HepG2 (cell line): ENCODE measurements around the gene REC114. TPM values are rescaled to one million over a fixed set of nuclear protein-coding genes. Genes with fewer than 3 reads are reported as not detected.
"Not testable (repeated sequence)": the region's sequence is repeated elsewhere in the genome, so short reads cannot be mapped to it uniquely, and the experiment has no call there.

Source experiments
- ATAC-seq: fragments of 200-7000 bp; cut with Tn5 transposase; 3 replicates; pipeline ENCODE4 v1.9.1; 2020; ENCODE audit warnings: mild to moderate bottlenecking, moderate library complexity
- BruUV-seq: library from RNA; stranded (reverse); fragments of 400-500 nt; replicated peaks from 2 replicates; lab custom pipeline; 2021; lab: Mats Ljungman, UMichigan
- CTCF ChIA-PET: fragments of 300-600 bp; formaldehyde crosslinking; extraction: SDS; loops from one replicate; lab custom pipeline; 2021; ENCODE audit warnings: low total read pairs, inconsistent platforms, low intra/inter-chr PET ratio; lab: Yijun Ruan, JAX
- POLR2A ChIA-PET: fragments of 350-600 bp; sonication (Branson Sonifier 250); formaldehyde crosslinking; loops from one replicate; lab custom pipeline; 2020; ENCODE audit warnings: antibody characterized with exemption, inconsistent platforms; lab: Yijun Ruan, JAX
- DNase-seq: peaks from one replicate; pipeline ENCODE4 v3.0.0-alpha.2; 2015; ENCODE audit warnings: low spot score
- FAIRE-seq: peaks from 3 replicates; lab custom pipeline; 2011; peaks lifted over from hg19 to GRCh38; lab: Jason Lieb, UNC
- H2AFZ ChIP-seq: one replicate; pipeline ENCODE4 v1.6.1; 2011; ENCODE audit warnings: low read length, inconsistent platforms
- H3K27ac ChIP-seq: fragments of 300-600 bp; 3 replicates; pipeline ENCODE4 v1.8.0; 2011; ENCODE audit warnings: mixed run types, mild to moderate bottlenecking, mixed read lengths, low read length, inconsistent platforms; ENCODE audit not compliant: insufficient read depth; ENCODE audit errors: extremely low read length
- H3K27me3 ChIP-seq, 2 experiments: fragments of 200-600 bp in 1 of 2; 2 replicates in 1 of 2; 3 replicates in 1 of 2; pipeline versions ENCODE4 v1.6.0 to v1.8.0; 2011; ENCODE audit warnings: low read length in 2 of 2, mild to moderate bottlenecking in 2 of 2, moderate library complexity in 2 of 2, inconsistent platforms in 1 of 2; ENCODE audit not compliant: insufficient read depth in 2 of 2, control insufficient read depth in 1 of 2
- H3K36me3 ChIP-seq, 2 experiments: fragments of 200-600 bp in 1 of 2; replicated peaks in 1 of 2; 2 replicates in 1 of 2; 3 replicates in 1 of 2; pipeline versions ENCODE4 v1.5.1 to v1.8.0; 2011; ENCODE audit warnings: low read length in 2 of 2, inconsistent platforms in 1 of 2; ENCODE audit not compliant: insufficient read depth in 2 of 2, control insufficient read depth in 1 of 2
- H3K4me1 ChIP-seq: 2 replicates; pipeline ENCODE4 v1.5.1; 2012; ENCODE audit warnings: low read length, inconsistent platforms; ENCODE audit not compliant: insufficient read depth
- H3K4me2 ChIP-seq: 2 replicates; pipeline ENCODE4 v1.6.0; 2011; ENCODE audit warnings: low read depth, low read length, inconsistent platforms
- H3K4me3 ChIP-seq, 3 experiments: fragments of 200-600 bp in 1 of 3; sonication (generic), shearing (Covaris generic) in 1 of 3; replicated peaks in 1 of 3; 2 replicates each; pipeline ENCODE4 v1.5.1; 2011 to 2016; ENCODE audit warnings: low read length in 3 of 3, inconsistent platforms in 2 of 3, low read depth in 2 of 3, mild to moderate bottlenecking in 2 of 3, control low read depth in 1 of 3, mixed read lengths in 1 of 3; ENCODE audit not compliant: insufficient read depth in 1 of 3
- H3K79me2 ChIP-seq: one replicate; pipeline ENCODE4 v1.6.1; 2011; ENCODE audit warnings: low read length, inconsistent platforms; ENCODE audit not compliant: insufficient read depth
- H3K9ac ChIP-seq: 2 replicates; pipeline ENCODE4 v1.6.0; 2011; ENCODE audit warnings: mild to moderate bottlenecking, low read depth, low read length, inconsistent platforms; ENCODE audit not compliant: insufficient read depth
- H3K9me3 ChIP-seq: 2 replicates; pipeline ENCODE4 v1.5.1; 2012; ENCODE audit warnings: mild to moderate bottlenecking, low read length
- H4K20me1 ChIP-seq: 2 replicates; pipeline ENCODE4 v1.6.0; 2011; ENCODE audit warnings: inconsistent platforms, mild to moderate bottlenecking, low read length, moderate library complexity; ENCODE audit not compliant: insufficient read depth
- BHLHE40 ChIP-seq: IDR thresholded peaks from 2 replicates; pipeline ENCODE4 v1.6.1; 2011; ENCODE audit warnings: low read length, improper control_type of control experiment
- GATA4 ChIP-seq: sonication (generic); IDR thresholded peaks from 2 replicates; pipeline ENCODE4 v1.6.1; 2016; ENCODE audit warnings: antibody characterized with exemption, low read depth, borderline replicate concordance
- LCORL ChIP-seq, 2 experiments: fragments of 450-650 bp in 1 of 2; sonication (generic) in 1 of 2; formaldehyde crosslinking in 1 of 2; IDR thresholded peaks; 2 replicates each; pipeline versions ENCODE4 v1.5.0 to v1.6.1; 2017 to 2020; ENCODE audit warnings: antibody characterized with exemption in 1 of 2, missing genetic modification reagents in 1 of 2
- PHB2 ChIP-seq: fragments of 450-650 bp; IDR thresholded peaks from 2 replicates; pipeline ENCODE4 v1.6.1; 2018; ENCODE audit not compliant: partially characterized antibody
- RFX3 ChIP-seq: IDR thresholded peaks from 2 replicates; pipeline ENCODE4 v1.6.1; 2016; ENCODE audit warnings: missing biosample characterization, missing genetic modification reagents
- SALL1 ChIP-seq: sonication (generic); formaldehyde crosslinking; IDR thresholded peaks from 2 replicates; pipeline ENCODE4 v1.8.0; 2022; ENCODE audit warnings: mild to moderate bottlenecking, missing genetic modification reagents
- ZBTB14 ChIP-seq: sonication (generic); formaldehyde crosslinking; IDR thresholded peaks from 2 replicates; pipeline ENCODE4 v1.4.0; 2020; ENCODE audit warnings: missing genetic modification reagents
- ZFP41 ChIP-seq: sonication (generic); formaldehyde crosslinking; IDR thresholded peaks from 2 replicates; pipeline ENCODE4 v1.4.0; 2020; ENCODE audit warnings: mild to moderate bottlenecking, missing genetic modification reagents, borderline replicate concordance
- ZNF234 ChIP-seq: sonication (generic); formaldehyde crosslinking; conservative IDR thresholded peaks from 2 replicates; pipeline ENCODE4 v1.5.1; 2020; ENCODE audit warnings: mild to moderate bottlenecking, missing genetic modification reagents
- ZNF574 ChIP-seq: sonication (generic); formaldehyde crosslinking; IDR thresholded peaks from 2 replicates; pipeline ENCODE4 v1.4.0; 2020; ENCODE audit warnings: missing genetic modification reagents
- ZNF749 ChIP-seq: sonication (generic); formaldehyde crosslinking; IDR thresholded peaks from 2 replicates; pipeline ENCODE4 v1.8.0; 2022; ENCODE audit warnings: mild to moderate bottlenecking, missing genetic modification reagents, moderate library complexity, borderline replicate concordance
- WGBS: methylation state at CpG from one replicate; pipeline ENCODE4 v1.1.6; 2017; ENCODE audit warnings: low lambda C conversion rate; 5-methylcytosine and 5-hydroxymethylcytosine counted together
- in situ Hi-C: cut with HindIII; loops from 2 replicates; pipeline ENCODE4 v1.10.0; 2017; ENCODE audit warnings: low pct_unique_long_range_greater_than_20kb; ENCODE audit not compliant: extremely low pct_ligation_motif_present
- intact Hi-C: fragments of 100-400 bp; cut with micrococcal nuclease; formaldehyde crosslinking; loops from one replicate; pipeline ENCODE4 v1.10.0; 2022; ENCODE audit not compliant: unreplicated experiment
- polyA plus RNA-seq, 8 experiments: library from polyadenylated mRNA; depleted of rRNA in 3 of 8; stranded (reverse) in 7 of 8; unstranded in 1 of 8; fragments of >200 nt; fragmentation: Illumina TruSeq in 4 of 8; extraction: Trizol in 4 of 8; gene quantifications; 2 replicates each; pipeline versions ENCODE4 v1.2.1 to v1.2.3, GENCODE V29; 2011 to 2016; ENCODE audit warnings: low read depth in 4 of 8, missing spikeins in 1 of 8, mixed read lengths in 1 of 8; ENCODE audit not compliant: insufficient read depth in 1 of 8
- total RNA-seq, 5 experiments: library from RNA; depleted of rRNA; stranded (reverse); fragments of >200 nt; fragmentation: Illumina TruSeq; extraction: Trizol; gene quantifications; 2 replicates each; pipeline ENCODE4 v1.2.3, GENCODE V29; 2016; ENCODE audit warnings: low read depth in 1 of 5

REC114 gene
- total and polyA plus RNA-seq, 2 of the 13 experiments (the other 11 are each of a cell fraction or from before 2014, with no cell fraction given): not detected

DNA sequence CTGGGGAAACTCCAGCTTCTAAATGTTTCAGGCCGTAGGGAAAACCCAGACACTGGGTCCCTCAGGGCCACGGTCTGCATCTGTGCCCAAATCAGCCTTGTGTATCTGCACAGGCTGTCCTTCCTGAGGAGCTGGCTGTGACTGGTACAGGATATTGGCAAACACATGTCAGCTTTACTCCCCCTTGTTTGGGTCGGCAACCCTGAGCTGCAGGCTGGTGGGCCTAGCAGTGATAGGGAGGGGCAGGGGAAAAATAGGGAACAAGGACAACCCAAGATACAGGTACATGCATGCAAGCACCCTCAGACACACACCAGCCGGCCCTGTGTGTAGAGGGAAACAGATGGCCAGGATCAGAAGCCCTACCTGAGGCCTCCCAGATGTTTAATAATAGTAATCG is 45.5 kb upstream of the REC114 start (continued):
- no peak for TF ChIP-seq ZNF574 (CRISPR knock-in tag)
- TF ChIP-seq RFX3: no peak
- TF ChIP-seq ZBTB14 (CRISPR knock-in tag): no peak
- TF ChIP-seq PHB2: no peak
- no peak for TF ChIP-seq LCORL (IDR thresholded peaks at IDR 0.05)
- TF ChIP-seq LCORL (CRISPR knock-in tag; IDR thresholded peaks at IDR 0.05): no peak
- TF ChIP-seq ZNF749 (CRISPR knock-in tag): no peak

GRCh38 chr15:73398861-73399260 is 44.1 kb upstream of the REC114 start:
- Histone ChIP-seq H3K27me3 (peaks cover 0 to 11% of the 10 kb centered on the region in 2 experiments; a peak in 2 of 5 replicates), H4K20me1 (no peaks in the 10 kb centered on the region), H3K9ac (no peak overlapping the region), H3K36me3 (no peaks in the 10 kb centered on the region), H3K4me2 (no peak overlapping the region), H3K4me1 (no peaks in the 10 kb centered on the region), H3K27ac (no peak overlapping the region), H3K79me2 (no peaks in the 10 kb centered on the region), H2AFZ (no peak overlapping the region), H3K4me3 (no peak overlapping the region), H3K9me3 (no peaks in the 10 kb centered on the region)
- TF ChIP-seq BHLHE40 (no peak), SALL1 (CRISPR knock-in tag) (no peak), GATA4 (no peak), ZFP41 (CRISPR knock-in tag) (no peak), ZNF234 (CRISPR knock-in tag) (no peak)
- no peak for FAIRE-seq
- in situ Hi-C loops (no loop called here), intact Hi-C loops (no loop called here)
- ATAC-seq: no peak
- no peak for DNase-seq
- POLR2A ChIA-PET: no interaction called here
- no TSS peak for BruUV-seq
- 70% methylated on average over 2 of the region's 4 CpGs for WGBS
- CTCF ChIA-PET: no interaction called here

GRCh38 chr15:73400222-73400621 is 42.7 kb upstream of the REC114 start:
- DNase-seq, H3K36me3 ChIP-seq, H3K4me1 ChIP-seq, FAIRE-seq, BruUV-seq, H3K27ac ChIP-seq, H3K4me2 ChIP-seq, H2AFZ ChIP-seq, POLR2A ChIA-PET, H3K79me2 ChIP-seq, in situ Hi-C loops, H3K4me3 ChIP-seq, intact Hi-C loops, CTCF ChIA-PET, H4K20me1 ChIP-seq, H3K9ac ChIP-seq, ATAC-seq, H3K9me3 ChIP-seq: not testable (repeated sequence)
- WGBS: 14% methylated on average over 6 of the region's 6 CpGs
- peaks cover 0 to 11% of the 10 kb centered on the region in 2 experiments; a peak in 1 of 5 replicates for H3K27me3 ChIP-seq
